HUES48 (cell line): ENCODE measurements around the gene KCTD19.

ENCODE experiments used
- H3K27ac ChIP-seq: one replicate; pipeline ENCODE4 v1.7.0; 2013; ENCODE audit warnings: low read depth, low read length, inconsistent platforms
- H3K27me3 ChIP-seq: 2 replicates; pipeline ENCODE4 v1.6.1; 2013; ENCODE audit warnings: mild to moderate bottlenecking, low read length; ENCODE audit not compliant: control insufficient read depth, insufficient read depth
- H3K36me3 ChIP-seq: 2 replicates; pipeline ENCODE4 v1.6.1; 2013; ENCODE audit warnings: low read length; ENCODE audit not compliant: control insufficient read depth, insufficient read depth
- H3K4me1 ChIP-seq: 2 replicates; pipeline ENCODE4 v1.6.1; 2013; ENCODE audit warnings: mild to moderate bottlenecking, low read length; ENCODE audit not compliant: control insufficient read depth, insufficient read depth
- H3K4me3 ChIP-seq: 2 replicates; pipeline ENCODE4 v1.5.1; 2013; ENCODE audit warnings: mild to moderate bottlenecking, low read depth, low read length
- H3K9ac ChIP-seq: 2 replicates; pipeline ENCODE4 v1.6.1; 2013; ENCODE audit warnings: mild to moderate bottlenecking, low read depth, low read length, moderate library complexity
- H3K9me3 ChIP-seq: 2 replicates; pipeline ENCODE4 v1.6.1; 2013; ENCODE audit warnings: low read length; ENCODE audit not compliant: control insufficient read depth, insufficient read depth

The KCTD19 gene

GRCh38 chr16:67317853-67318252, 8.7 kb downstream of the KCTD19 start:
- H3K4me1 ChIP-seq = no peaks in the 10 kb centered on the region
- no peak overlapping the region for H3K9ac ChIP-seq
- H3K9me3 ChIP-seq = no peaks in the 10 kb centered on the region
- no peak overlapping the region for H3K4me3 ChIP-seq
- H3K36me3 ChIP-seq = no peaks in the 10 kb centered on the region
- no peak overlapping the region for H3K27ac ChIP-seq
- no peaks in the 10 kb centered on the region for H3K27me3 ChIP-seq

- no peaks in the 10 kb centered on the region for H3K36me3 ChIP-seq
- no peaks in the 10 kb centered on the region for H3K9me3 ChIP-seq
- H3K4me1 ChIP-seq = no peaks in the 10 kb centered on the region
- H3K27me3 ChIP-seq = no peaks in the 10 kb centered on the region
- no peak overlapping the region for H3K27ac ChIP-seq
- no peak overlapping the region for H3K4me3 ChIP-seq
- no peak overlapping the region for H3K9ac ChIP-seq
Observed at GRCh38 chr16:67312719-67313118, 13.8 kb downstream of the KCTD19 start.

- Histone ChIP-seq H3K9me3 (no peaks in the 10 kb centered on the region), H3K36me3 (no peaks in the 10 kb centered on the region), H3K4me1 (no peaks in the 10 kb centered on the region), H3K27me3 (no peaks in the 10 kb centered on the region), H3K9ac (no peak overlapping the region), H3K4me3 (no peak overlapping the region), H3K27ac (no peak overlapping the region)
Observed at GRCh38 chr16:67311607-67312488, 14.7 kb downstream of the KCTD19 start.

GRCh38 chr16:67310561-67310960, 16.0 kb downstream of the KCTD19 start:
- Histone ChIP-seq H3K27ac (no peak overlapping the region), H3K4me1 (no peaks in the 10 kb centered on the region), H3K9ac (no peak overlapping the region), H3K27me3 (no peaks in the 10 kb centered on the region), H3K9me3 (no peaks in the 10 kb centered on the region), H3K4me3 (no peak overlapping the region), H3K36me3 (no peaks in the 10 kb centered on the region)

- Histone ChIP-seq H3K9me3 (no peaks in the 10 kb centered on the region), H3K4me3 (no peak overlapping the region), H3K4me1 (no peaks in the 10 kb centered on the region), H3K36me3 (no peaks in the 10 kb centered on the region), H3K27ac (no peak overlapping the region), H3K9ac (no peak overlapping the region), H3K27me3 (no peaks in the 10 kb centered on the region)
Observed at GRCh38 chr16:67305216-67306071, 21.1 kb downstream of the KCTD19 start.

- Histone ChIP-seq H3K9me3 (no peaks in the 10 kb centered on the region), H3K4me1 (no peaks in the 10 kb centered on the region), H3K9ac (no peak overlapping the region), H3K27me3 (no peaks in the 10 kb centered on the region), H3K4me3 (no peak overlapping the region), H3K36me3 (no peaks in the 10 kb centered on the region), H3K27ac (no peak overlapping the region)
Observed at GRCh38 chr16:67304020-67304419, 22.5 kb downstream of the KCTD19 start.

GRCh38 chr16:67302970-67303369, 23.6 kb downstream of the KCTD19 start:
- Histone ChIP-seq H3K27ac (no peak overlapping the region), H3K9ac (no peak overlapping the region), H3K36me3 (no peaks in the 10 kb centered on the region), H3K4me1 (no peaks in the 10 kb centered on the region), H3K9me3 (no peaks in the 10 kb centered on the region), H3K27me3 (no peaks in the 10 kb centered on the region), H3K4me3 (no peak overlapping the region)

- H3K27ac ChIP-seq = no peak overlapping the region
- no peaks in the 10 kb centered on the region for H3K27me3 ChIP-seq
- no peaks in the 10 kb centered on the region for H3K9me3 ChIP-seq
- H3K4me1 ChIP-seq = no peaks in the 10 kb centered on the region
- no peaks in the 10 kb centered on the region for H3K36me3 ChIP-seq
- H3K9ac ChIP-seq = no peak overlapping the region
- no peak overlapping the region for H3K4me3 ChIP-seq
Observed at GRCh38 chr16:67302076-67302475, 24.5 kb downstream of the KCTD19 start.

- no peaks in the 10 kb centered on the region for H3K36me3 ChIP-seq
- H3K27me3 ChIP-seq = no peaks in the 10 kb centered on the region; the same call in 1 of the 2 replicates
- no peaks in the 10 kb centered on the region for H3K4me1 ChIP-seq
- H3K9me3 ChIP-seq = no peaks in the 10 kb centered on the region
- H3K27ac ChIP-seq = no peak overlapping the region
- H3K4me3 ChIP-seq = no peak overlapping the region
- no peak overlapping the region for H3K9ac ChIP-seq
Observed at GRCh38 chr16:67301080-67301782, 25.3 kb downstream of the KCTD19 start.

GRCh38 chr16:67299269-67299668, 27.3 kb downstream of the KCTD19 start:
- H3K9me3 ChIP-seq = no peaks in the 10 kb centered on the region
- no peaks in the 10 kb centered on the region for H3K36me3 ChIP-seq
- H3K4me3 ChIP-seq = no peak overlapping the region
- H3K27ac ChIP-seq = no peak overlapping the region
- H3K4me1 ChIP-seq = no peaks in the 10 kb centered on the region
- H3K27me3 ChIP-seq = no peaks in the 10 kb centered on the region; the same call in none of the 2 replicates
- no peak overlapping the region for H3K9ac ChIP-seq
